Endothelial cell of umbilical vein (primary cell): ENCODE data around the gene CACNB1.

ENCODE experiments used
- EZH2 ChIP-seq: IDR thresholded peaks from 2 replicates; pipeline ENCODE4 v1.6.1; 2012; ENCODE audit warnings: borderline replicate concordance, low read depth, mild to moderate bottlenecking, moderate library complexity, low read length, inconsistent platforms; ENCODE audit not compliant: severe bottlenecking
- JUN ChIP-seq: IDR thresholded peaks from 2 replicates; pipeline ENCODE4 v1.6.1; 2011; ENCODE audit warnings: borderline replicate concordance, low read depth; ENCODE audit not compliant: insufficient read length, insufficient read depth
- MAX ChIP-seq: IDR thresholded peaks from 2 replicates; pipeline ENCODE4 v1.6.1; 2011; ENCODE audit not compliant: insufficient read depth, insufficient read length
- POLR2A ChIP-seq: IDR thresholded peaks from 2 replicates; pipeline ENCODE4 v1.6.1; 2012; ENCODE audit warnings: low read depth, mild to moderate bottlenecking, control low read depth, low read length
- POLR2AphosphoS5 ChIP-seq: IDR thresholded peaks from 2 replicates; pipeline ENCODE4 v1.6.1; 2012; ENCODE audit warnings: low read depth, mild to moderate bottlenecking, control low read depth, low read length, moderate library complexity; ENCODE audit not compliant: insufficient read depth
- TF ChIP-seq, protein P1 (sequence below), 2 donors: IDR thresholded peaks; 1 replicate in 1 of 2; 2 replicates in 1 of 2; pipeline ENCODE4 v1.5.1; 2011; ENCODE audit warnings: low read length in 2 of 2, mild to moderate bottlenecking in 2 of 2, moderate library complexity in 2 of 2, control low read depth in 1 of 2, inconsistent platforms in 1 of 2, low read depth in 1 of 2; ENCODE audit not compliant: insufficient read depth in 1 of 2; ENCODE audit errors: extremely low read depth in 1 of 2

- TF ChIP-seq, protein P1, sequence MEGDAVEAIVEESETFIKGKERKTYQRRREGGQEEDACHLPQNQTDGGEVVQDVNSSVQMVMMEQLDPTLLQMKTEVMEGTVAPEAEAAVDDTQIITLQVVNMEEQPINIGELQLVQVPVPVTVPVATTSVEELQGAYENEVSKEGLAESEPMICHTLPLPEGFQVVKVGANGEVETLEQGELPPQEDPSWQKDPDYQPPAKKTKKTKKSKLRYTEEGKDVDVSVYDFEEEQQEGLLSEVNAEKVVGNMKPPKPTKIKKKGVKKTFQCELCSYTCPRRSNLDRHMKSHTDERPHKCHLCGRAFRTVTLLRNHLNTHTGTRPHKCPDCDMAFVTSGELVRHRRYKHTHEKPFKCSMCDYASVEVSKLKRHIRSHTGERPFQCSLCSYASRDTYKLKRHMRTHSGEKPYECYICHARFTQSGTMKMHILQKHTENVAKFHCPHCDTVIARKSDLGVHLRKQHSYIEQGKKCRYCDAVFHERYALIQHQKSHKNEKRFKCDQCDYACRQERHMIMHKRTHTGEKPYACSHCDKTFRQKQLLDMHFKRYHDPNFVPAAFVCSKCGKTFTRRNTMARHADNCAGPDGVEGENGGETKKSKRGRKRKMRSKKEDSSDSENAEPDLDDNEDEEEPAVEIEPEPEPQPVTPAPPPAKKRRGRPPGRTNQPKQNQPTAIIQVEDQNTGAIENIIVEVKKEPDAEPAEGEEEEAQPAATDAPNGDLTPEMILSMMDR (IDR thresholded peaks at IDR 0.05; ENCODE audit: extremely low read depth in 1 of 2, insufficient read depth in 1 of 2, low read depth in 1 of 2, low read length in 2 of 2) = no peak
- TF ChIP-seq EZH2 (no peak), JUN (no peak), MAX (no peak), POLR2A (no peak), POLR2AphosphoS5 (no peak)
Observed at GRCh38 chr17:39170558-39170957, 26.9 kb downstream of the CACNB1 start.
